HG02885 (cell line): ENCODE data around the gene ARHGEF28.

ENCODE experiments used
- ATAC-seq: cut with Tn5 transposase; IDR thresholded peaks from one replicate; pipeline ENCODE4 v1.9.1; 2021; ENCODE audit warnings: mild to moderate bottlenecking; ENCODE audit not compliant: unreplicated experiment, poor library complexity

Gene ARHGEF28

GRCh38 chr5:73648515-73648914 lies 22.5 kb downstream of the ARHGEF28 start:
- ATAC-seq = no peak

DNA sequence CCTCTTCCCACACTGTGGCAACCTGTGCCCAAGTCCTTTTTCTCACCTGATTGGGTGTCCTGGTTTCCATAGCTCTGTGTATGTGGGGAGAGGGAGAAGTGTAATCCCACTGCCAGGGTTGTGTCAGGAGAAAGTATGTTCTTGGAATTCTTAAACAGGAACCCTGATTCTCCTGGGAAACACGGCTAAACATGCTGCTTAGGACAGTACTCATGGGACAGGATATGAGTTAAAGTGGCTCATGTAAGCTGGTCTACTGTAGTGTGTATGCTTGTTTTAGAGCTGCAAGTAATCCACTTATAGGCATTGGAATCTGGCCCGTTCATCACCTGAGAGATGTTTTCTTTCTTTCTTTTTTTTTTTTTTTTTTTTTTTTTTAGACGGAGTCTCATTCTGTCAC lies 23.9 kb downstream of the ARHGEF28 start:
- no peak for ATAC-seq

DNA sequence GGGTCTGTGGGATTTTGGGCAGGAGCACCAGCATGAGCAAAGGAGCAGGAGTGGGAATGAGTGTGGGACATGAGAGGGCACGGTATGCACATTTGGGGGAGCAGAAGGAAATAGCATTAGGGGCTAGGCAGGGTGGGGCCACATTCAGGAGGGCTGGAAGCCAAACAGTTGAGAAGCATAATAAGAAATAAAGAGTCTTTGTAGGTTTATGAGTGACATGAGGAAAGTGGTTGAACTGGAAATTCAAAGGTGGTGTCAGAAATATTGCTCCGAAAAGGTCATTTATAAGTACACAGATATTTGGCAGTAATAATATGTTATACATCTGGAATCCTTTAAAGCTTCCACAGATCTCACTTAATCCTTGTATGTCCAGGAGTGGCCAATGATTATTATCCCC lies 26.4 kb downstream of the ARHGEF28 start:
- no peak for ATAC-seq

DNA sequence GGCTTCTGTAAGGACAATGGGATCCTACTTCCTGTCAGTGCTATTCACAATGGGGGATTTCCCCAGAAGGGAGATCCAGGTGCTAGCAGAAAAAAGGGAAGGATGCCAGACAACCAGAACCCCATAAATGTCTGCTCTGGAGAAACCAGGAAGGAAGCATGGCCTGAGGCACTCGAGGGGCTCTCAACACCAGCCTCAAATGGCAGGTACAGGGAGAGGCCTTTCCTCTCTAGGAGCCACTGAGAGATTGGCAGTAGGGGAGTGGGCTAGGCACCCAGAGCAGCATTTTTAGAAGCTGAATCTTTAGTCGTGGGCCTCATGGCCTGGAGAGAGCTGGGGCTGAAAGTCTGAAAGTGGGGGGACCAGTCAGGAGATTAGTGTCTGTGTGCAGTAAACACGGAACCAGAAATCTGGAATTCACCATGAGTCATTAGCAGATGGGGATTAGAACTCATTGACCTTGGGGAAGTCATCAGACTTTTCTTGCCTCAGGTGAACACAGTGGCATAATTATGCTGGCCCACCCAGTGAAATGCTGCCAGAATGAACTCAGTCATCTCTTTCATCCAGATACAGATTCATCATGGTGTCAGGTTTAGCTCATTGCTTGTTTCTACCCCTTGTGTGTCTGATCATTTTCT lies 28.3 kb downstream of the ARHGEF28 start:
- ATAC-seq = peak; percentile 58

GRCh38 chr5:73654819-73655318 lies 28.9 kb downstream of the ARHGEF28 start:
- ATAC-seq = no peak

DNA sequence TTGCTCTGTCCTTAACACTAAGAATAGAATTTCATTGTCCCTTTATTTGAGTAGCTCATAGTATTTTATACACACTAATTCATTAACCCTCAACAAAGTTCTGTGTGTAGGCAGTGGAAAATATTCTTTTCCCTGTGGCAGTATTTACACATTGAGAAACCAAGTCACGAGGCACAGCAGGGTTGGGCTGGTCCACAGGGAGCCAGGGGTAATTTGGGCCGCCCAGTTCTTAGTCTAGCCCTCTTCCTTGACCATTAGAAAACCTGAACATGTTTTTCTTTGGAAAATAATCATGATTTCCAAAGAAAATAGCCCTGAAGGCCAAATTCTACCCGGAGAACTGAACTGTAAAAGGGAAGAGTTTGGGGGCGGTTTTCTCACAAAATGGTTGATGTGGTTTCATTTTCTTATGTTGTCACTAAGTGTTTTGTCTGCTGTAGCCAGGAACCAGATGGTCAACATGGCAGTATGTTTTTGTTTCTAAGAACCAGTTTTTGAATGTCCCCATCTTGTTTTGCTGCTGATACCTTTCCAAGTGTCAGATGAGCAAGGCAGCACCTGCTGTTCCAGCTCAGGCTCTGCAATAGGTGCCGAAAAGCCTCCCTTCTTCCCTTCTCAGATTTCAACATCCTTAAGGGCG lies 29.6 kb downstream of the ARHGEF28 start:
- no peak for ATAC-seq

GRCh38 chr5:73661753-73662152 lies 35.8 kb downstream of the ARHGEF28 start:
- ATAC-seq = no peak

GRCh38 chr5:73663161-73663859 lies 37.3 kb downstream of the ARHGEF28 start:
- no peak for ATAC-seq

- peak; percentile 44 for ATAC-seq
Measured at GRCh38 chr5:73663860-73664240, 37.9 kb downstream of the ARHGEF28 start.

DNA sequence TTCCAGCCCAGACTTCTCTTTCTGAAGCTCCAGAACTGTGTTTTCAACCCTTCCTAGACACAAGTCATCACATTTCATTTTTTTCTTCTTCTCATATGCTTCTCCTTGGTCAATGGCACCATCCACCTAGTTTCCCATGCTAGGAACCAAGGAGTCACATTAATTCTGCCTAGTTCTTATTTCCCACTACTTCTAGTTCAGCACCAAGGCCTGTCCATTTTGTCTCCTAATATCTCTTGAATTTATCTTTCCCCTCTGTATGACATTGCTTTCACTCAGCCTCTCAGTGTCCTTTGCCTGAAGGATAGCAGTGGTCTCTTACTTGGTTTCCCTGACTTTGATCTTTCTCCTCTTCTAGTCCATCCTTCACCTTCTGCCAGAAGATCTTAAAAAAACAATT lies 38.8 kb downstream of the ARHGEF28 start:
- no peak for ATAC-seq

- no peak for ATAC-seq
Measured at GRCh38 chr5:73666891-73667290, 40.9 kb downstream of the ARHGEF28 start.

- ATAC-seq = peak; percentile 57
Measured at GRCh38 chr5:73668017-73668416, 42.0 kb downstream of the ARHGEF28 start.

DNA sequence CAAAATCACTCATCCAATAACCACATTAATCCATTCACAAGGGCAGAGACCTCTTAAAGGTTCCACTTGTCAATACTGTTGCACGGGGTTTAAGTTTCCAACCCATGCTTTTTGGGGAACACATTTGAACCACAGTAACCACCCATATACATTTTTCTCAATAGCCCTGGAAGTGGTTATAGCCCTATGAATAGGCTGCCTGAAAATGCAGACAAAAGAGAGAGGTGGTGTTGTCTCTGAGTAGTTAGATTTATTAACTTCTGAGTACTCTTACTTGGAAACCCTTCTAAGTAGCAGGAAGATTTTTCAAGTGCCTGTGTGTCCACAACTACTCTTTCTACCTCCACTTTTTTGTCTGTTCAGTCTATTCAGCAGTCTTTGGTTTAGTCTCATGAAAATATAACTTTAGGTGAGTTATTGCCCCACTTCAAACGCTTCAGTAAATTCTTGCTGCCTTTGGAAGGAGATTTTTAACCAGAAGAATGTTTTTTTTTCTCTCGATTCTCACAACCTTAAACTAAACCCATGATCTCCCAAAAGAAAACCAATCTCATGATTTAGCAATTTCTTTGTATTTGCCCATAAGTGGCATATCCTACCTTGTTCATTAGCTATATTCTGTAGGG lies 42.6 kb downstream of the ARHGEF28 start:
- peak; percentile 50 for ATAC-seq

DNA sequence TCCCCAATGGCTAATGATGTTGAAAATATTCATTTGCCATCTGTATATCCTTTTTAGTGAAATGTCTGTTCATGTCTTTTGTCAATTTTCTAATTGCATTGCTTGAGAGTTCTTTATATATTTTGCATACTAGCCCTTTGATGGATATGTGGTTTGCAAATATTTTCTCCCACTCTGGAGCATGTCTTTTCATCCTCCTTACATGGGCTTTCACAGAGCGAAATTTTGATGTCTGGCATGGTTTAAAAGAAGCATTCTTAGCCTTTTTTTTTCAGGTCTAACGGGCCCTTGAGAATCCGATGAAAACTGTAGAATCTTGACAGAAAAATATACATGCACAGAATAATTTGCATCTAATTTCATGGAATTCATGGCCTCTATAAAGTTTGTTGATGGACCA lies 44.7 kb downstream of the ARHGEF28 start:
- ATAC-seq = no peak

GRCh38 chr5:73672132-73672531 lies 46.1 kb downstream of the ARHGEF28 start:
- no peak for ATAC-seq

GRCh38 chr5:73673161-73673591 lies 47.2 kb downstream of the ARHGEF28 start:
- no peak for ATAC-seq

DNA sequence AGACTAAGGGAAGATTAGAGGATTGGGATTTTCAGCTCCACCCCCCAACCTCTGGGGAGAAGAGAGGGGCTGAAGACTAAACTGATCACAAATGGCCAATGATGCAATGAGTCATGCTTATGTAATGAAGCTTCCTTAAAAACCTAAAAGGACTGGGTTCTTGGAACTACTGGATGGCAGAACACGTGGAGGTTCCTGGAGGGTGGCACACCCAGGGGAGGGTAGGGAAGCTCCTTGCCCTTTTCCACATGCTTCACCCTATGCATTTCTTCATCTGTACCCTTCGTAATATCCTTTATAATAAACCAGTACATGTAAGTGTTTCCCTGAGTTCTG lies 48.6 kb downstream of the ARHGEF28 start:
- no peak for ATAC-seq

GRCh38 chr5:73678322-73678740 lies 52.3 kb downstream of the ARHGEF28 start:
- no peak for ATAC-seq

DNA sequence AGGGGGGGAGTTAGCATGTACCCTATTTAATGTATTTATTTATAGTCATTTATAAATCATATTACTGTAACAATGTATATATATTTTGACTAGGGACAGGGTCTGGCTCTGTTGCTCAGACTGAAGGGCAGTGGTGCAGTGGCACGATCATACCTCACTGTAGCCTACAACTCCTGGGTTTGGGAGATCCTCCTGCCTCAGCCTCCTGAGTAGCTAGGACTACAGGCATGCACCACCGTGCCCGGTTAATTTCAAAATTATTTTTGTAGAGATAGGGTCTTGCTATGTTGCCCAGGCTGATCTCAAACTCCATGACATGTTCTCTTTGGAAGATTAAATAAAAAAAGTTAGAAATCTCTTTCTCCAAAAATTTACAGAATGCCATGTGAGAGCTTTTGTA lies 52.8 kb downstream of the ARHGEF28 start:
- no peak for ATAC-seq

DNA sequence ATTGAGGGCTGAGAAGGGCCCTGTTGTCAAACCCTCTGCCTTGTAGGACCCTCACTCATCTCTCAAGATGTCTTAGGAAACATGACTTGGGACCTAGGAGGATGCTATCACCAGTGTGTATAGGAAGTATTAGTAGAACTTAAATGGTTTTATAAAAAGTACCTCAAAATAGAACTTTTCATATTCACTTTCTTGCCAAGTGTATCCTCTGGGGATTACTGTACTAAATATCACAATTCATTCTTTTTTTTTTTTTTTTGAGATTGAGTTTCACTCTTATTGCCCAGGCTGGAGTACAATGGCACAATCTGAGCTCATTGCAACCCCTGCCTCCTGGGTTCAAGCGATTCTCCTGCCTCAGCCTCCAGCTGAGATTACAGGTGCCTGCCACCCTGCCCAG lies 56.2 kb downstream of the ARHGEF28 start:
- ATAC-seq = no peak

DNA sequence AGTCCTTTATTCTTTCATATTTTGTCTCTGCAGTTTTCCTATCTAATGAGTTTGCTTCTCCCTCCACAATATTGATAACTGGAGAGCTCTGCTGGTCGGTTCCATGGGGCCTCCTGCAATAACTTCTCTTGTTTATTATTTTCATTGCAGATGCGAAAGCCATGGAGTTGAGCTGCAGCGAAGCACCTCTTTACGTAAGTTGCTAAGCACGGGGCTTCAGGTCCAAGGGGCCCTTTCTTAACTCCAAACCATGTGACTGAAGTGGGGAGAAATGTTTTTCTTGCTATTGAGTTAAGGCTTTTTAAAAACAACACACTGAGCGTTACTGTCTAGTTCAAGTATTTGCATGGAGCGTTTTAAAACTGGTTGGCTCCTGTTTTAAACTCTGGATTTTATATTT lies 58.7 kb downstream of the ARHGEF28 start:
- no peak for ATAC-seq
